ENCODE data around the gene COPG2.

GRCh38 chr7:130505753-130506152, 162.8 kb downstream of the COPG2 start:
- no peak for TF ChIP-seq USF2 (IDR thresholded peaks at IDR 0.05; ENCODE audit: borderline replicate concordance, low read depth, low read length)
- no peak for TF ChIP-seq EZH2phosphoT487 (IDR thresholded peaks at IDR 0.05; ENCODE audit: borderline replicate concordance, low read depth)
- TF ChIP-seq, protein P1, sequence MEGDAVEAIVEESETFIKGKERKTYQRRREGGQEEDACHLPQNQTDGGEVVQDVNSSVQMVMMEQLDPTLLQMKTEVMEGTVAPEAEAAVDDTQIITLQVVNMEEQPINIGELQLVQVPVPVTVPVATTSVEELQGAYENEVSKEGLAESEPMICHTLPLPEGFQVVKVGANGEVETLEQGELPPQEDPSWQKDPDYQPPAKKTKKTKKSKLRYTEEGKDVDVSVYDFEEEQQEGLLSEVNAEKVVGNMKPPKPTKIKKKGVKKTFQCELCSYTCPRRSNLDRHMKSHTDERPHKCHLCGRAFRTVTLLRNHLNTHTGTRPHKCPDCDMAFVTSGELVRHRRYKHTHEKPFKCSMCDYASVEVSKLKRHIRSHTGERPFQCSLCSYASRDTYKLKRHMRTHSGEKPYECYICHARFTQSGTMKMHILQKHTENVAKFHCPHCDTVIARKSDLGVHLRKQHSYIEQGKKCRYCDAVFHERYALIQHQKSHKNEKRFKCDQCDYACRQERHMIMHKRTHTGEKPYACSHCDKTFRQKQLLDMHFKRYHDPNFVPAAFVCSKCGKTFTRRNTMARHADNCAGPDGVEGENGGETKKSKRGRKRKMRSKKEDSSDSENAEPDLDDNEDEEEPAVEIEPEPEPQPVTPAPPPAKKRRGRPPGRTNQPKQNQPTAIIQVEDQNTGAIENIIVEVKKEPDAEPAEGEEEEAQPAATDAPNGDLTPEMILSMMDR (IDR thresholded peaks at IDR 0.05): no peak
- no peak for TF ChIP-seq POLR2AphosphoS5 (IDR thresholded peaks at IDR 0.05; ENCODE audit: low read depth, low read length)
- no peak for TF ChIP-seq GABPA (IDR thresholded peaks at IDR 0.05; ENCODE audit: low read depth)
- no peak for TF ChIP-seq MAX (IDR thresholded peaks at IDR 0.05; ENCODE audit: low read depth)
- no peak for TF ChIP-seq MXI1 (IDR thresholded peaks at IDR 0.05; ENCODE audit: low read depth, low read length)
- no peak for TF ChIP-seq SMC3 (IDR thresholded peaks at IDR 0.05; ENCODE audit: low read depth, low read length)
- no peak for TF ChIP-seq YY1 (IDR thresholded peaks at IDR 0.05; ENCODE audit: low read depth)
- no peak for TF ChIP-seq TAF1 (IDR thresholded peaks at IDR 0.05; ENCODE audit: borderline replicate concordance, low read depth, low read length)

Data from SK-N-SH (cell line).